22Rv1 (cell line): ENCODE results near the gene FLT4.

Source experiments
- ZFX ChIP-seq: fragments of 450-650 bp; IDR thresholded peaks from 2 replicates; pipeline ENCODE4 v1.6.1; 2017; ENCODE audit warnings: antibody characterized with exemption, borderline replicate concordance
- TF ChIP-seq, protein P1 (sequence below): fragments of 450-650 bp; IDR thresholded peaks from 2 replicates; pipeline ENCODE4 v1.5.1; 2017; ENCODE audit warnings: mild to moderate bottlenecking

GRCh38 chr5:180594311-180595045, 54.9 kb downstream of the FLT4 start:
- TF ChIP-seq, protein P1, sequence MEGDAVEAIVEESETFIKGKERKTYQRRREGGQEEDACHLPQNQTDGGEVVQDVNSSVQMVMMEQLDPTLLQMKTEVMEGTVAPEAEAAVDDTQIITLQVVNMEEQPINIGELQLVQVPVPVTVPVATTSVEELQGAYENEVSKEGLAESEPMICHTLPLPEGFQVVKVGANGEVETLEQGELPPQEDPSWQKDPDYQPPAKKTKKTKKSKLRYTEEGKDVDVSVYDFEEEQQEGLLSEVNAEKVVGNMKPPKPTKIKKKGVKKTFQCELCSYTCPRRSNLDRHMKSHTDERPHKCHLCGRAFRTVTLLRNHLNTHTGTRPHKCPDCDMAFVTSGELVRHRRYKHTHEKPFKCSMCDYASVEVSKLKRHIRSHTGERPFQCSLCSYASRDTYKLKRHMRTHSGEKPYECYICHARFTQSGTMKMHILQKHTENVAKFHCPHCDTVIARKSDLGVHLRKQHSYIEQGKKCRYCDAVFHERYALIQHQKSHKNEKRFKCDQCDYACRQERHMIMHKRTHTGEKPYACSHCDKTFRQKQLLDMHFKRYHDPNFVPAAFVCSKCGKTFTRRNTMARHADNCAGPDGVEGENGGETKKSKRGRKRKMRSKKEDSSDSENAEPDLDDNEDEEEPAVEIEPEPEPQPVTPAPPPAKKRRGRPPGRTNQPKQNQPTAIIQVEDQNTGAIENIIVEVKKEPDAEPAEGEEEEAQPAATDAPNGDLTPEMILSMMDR: no peak
- no peak for TF ChIP-seq ZFX
